Measurements from ENCODE around the gene GRIA2.

GRIA2 gene

DNA sequence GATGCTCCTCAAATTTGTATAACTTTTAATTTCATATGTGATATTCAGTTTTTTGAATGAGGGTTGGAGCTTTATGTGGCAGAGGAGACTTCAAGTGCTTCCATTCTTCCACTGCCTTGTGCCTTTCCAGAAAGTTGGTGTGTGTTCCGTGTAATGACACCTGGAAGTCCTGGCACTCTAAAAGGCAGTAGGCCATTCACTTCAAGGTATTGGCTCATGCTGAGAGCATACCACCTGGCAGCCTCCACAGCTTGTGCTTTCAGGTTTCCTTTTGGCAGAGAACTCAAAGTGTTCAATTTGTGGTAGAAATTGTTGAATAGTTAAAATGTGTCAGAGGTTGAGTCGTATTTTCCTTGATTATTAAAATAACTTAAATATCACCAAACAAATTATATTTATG is 49.6 kb downstream of the GRIA2 start:
- no peak for DNase-seq

DNA sequence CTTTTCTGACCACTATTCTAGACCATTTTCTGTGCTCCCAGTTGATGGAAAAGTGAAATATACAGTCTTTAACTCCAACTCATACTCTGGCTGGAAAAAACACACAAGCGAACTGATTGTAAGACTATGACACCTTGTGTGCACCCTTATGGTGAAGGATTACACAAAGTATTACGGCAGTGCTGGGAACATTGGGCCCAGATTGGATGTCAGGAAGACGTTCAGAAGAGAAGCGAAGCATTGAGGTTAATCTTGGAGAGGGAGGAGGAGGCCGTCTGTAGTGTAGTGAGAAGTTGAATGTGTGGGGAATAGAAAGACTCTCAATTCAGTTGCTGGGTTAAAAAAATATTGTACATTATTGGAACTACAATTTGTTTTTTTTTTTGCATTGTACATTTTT is 50.0 kb downstream of the GRIA2 start:
- DNase-seq = no peak

DNA sequence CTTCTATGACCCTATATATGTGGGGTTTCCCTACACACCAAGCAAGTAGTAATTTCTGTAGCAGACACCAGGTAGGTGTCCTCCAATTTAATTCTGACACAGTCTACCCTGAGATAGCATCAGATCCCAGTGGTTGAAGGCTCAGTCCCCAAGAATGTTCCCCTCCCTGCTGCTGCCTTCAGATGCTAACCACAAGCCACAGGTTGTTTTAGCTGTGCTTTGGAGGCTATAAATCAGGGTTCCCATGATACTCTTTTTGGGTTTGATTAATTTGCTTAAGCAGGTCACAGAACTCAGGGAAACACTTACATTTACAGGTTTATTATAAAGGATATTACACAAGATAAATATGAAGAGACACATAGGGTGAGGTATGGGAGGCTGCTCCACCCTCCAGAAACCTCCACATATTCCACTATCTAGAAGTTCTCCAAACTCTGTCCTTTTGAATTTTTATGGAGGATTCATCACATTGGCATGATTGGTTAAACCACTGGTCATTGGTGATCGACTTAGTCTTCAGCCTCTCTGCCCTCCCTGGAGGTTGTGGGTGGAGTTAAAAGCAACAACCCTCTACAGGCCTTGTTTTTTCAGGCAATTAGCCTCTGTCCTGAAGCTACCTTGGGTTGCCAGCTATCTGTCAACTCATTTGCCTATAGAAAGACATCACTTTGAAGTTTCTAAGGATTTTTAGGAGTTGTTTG is 50.8 kb downstream of the GRIA2 start:
- DNase-seq = no peak

DNA sequence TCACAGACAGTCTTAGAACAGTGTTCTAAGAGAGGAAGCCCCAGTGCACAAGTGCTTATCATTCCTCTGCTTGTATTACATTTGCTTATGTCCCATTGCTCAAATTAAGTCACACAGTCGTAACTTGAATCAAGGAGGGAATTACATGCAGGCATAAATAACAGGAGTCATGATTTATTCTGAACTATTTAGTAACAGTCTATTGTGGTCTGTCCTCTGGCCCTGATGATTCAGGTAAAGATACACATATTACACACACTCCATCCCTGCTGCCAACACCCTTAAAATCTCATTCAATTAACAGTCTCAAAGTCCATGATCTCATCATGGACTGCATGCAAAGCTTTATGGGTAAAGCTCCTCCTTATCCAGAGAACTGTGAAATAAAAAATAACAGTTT is 60.1 kb downstream of the GRIA2 start:
- DNase-seq = no peak

DNA sequence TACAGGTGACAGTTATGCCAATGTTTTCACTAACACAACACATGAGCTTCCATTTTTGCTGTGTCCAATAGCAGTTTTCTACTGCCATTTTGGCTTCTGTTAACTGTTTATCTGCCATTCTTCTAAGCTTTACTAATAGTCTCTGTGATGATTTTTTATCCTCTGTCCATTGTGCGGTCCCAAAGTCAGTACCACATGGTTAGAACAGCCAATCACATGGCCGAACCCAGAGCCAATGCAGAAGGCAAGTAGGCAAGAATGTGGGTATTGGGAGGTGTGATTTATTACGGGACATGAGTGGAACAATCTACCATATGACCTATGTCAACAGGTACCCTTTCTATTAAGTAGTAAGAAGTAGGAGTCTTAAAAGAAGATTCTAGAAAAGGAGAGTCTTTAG is 61.5 kb downstream of the GRIA2 start:
- DNase-seq = no peak

DNA sequence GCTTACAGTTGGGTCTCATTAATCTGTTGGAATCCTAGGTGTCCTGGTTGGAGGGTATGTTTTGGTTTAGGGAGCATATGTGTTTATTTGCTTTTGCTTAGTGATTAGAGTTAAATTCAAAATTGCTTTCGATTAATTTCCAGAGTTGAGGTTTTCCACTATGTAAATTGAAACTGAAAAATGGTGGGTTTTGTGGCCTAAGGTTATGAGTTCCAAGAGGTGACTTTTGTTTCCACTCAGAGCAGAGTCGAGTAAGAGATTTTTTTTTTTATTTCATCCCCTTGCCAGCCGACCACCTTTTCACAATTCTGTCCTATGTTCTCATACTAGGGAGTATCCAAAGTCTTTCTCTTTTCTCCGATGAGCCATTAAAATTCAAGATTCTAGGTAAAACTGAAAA is 66.9 kb downstream of the GRIA2 start:
- no peak for DNase-seq

DNA sequence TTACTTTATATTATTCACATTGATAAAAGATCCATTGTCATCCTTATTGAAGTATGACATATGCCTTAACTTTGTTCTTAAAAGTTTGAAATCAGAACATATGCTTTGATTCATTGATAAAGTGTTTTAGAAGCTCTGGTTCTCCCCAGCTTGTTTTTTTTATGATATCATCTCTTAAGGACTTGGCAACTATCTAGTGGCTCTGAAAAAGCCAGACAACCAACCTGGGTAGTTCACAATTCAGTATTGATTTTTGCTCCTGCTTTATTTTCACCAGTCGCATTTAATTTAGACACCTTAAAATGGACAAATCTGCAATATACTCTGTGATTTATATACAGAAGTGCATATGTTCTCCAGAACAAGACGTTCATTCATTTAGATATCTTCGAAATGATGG is 70.1 kb downstream of the GRIA2 start:
- no peak for DNase-seq

DNA sequence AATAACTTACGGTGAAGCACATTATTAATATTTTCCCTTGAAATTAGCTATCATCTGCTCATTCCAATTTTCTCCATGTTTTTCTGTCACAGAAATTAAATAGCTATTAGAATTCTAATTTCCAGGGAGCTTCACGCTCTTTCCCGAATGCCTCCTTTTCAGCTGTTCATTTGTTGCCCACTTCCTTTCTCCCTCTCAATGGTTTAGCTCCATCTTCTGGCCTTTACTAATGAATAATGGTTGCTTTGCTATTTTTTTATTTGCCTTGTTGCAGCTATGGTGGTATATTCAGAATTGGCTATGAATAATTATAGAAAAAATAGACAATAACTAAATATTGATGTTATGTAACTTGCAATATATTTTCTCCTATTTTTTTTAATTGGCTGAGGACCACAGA is 70.5 kb downstream of the GRIA2 start:
- peak; percentile 26 for DNase-seq

DNA sequence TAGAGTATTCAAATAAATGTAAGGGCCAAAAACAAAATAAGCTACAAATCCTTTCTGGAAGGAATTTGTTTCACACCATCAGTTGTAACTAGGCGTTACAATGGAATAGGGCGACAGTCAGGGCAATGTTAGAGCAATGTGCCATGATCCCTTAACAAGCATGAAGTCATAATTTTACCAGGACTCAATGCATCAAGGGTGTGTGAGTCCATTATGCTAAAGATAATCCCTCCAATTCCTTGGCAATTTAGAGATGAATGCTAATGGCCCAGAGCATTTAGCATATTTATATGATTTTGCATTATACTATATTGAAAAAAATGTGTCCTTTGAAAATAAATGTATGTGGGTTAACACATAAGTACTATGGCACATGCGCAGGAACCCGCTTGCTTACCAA is 73.1 kb downstream of the GRIA2 start:
- DNase-seq = no peak

DNA sequence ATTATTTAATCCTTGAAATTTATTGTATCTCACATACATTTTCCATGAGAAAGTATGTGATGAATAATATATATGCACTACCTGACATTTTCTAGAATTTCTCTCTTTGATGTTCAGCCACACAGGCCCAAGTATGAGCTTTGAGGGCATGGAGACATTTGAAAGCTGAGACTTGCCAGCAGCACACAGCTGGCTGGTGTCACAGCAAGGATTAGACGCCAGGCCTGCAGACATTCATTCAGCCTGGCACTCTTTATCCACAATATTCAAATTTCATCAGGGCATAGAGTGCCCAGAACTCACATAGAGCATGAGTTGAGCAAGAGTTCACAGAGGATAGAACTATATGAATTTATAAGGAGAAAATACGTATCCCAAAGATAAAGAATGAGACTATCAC is 74.0 kb downstream of the GRIA2 start:
- no peak for DNase-seq

DNA sequence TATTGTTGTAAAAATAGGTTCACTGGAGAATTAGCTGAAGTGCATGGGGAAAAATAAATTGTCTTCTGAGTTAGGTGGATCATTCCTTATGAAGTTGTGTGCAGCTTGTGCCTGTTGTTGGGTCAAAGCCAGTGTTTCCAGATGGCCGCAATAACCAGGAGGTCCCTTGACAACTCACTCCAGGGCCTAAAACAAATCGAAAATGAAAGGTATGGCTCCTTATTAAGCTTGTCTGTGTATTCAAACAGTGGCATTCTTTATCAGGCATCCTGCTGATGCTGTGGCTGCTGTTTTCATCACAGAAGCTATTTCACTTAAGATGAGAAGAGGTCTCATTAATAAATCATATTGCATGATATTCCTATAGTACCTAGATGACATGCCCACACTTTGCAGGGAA is 80.2 kb downstream of the GRIA2 start:
- DNase-seq = peak; percentile 25

DNA sequence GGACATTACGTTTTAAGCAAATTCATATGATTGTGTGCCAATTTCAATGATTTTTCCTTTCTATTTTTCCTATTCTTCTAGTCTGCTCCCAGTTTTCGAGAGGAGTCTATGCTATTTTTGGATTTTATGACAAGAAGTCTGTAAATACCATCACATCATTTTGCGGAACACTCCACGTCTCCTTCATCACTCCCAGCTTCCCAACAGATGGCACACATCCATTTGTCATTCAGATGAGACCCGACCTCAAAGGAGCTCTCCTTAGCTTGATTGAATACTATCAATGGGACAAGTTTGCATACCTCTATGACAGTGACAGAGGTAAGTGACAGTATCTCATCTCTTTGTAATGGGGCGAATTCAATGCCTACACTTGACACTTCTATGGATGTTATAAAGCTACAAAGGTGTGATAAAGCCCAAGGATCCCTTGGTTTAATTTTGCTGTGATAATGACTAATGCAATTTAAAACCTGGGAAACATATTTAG is 83.0 kb downstream of the GRIA2 start:
- no peak for DNase-seq

DNA sequence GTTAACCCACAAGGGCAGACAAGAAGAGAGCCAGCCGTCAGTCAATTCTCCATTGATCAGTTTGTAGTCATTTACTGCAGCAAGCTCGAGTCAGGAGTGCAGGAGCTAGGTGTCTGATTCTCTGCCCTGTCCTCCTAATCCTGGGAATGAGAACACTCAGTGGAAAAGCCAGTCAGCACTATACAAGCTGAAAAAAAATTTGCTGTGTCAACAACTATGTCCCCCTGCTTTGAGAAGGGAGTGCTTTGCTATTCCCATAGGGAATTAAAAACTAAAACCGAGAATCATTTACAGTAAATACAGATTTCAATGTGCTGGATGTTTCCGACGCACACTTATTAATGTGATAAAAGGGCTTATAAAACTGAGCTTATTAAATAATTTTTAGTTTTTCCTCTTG is 84.2 kb downstream of the GRIA2 start:
- no peak for DNase-seq

DNA sequence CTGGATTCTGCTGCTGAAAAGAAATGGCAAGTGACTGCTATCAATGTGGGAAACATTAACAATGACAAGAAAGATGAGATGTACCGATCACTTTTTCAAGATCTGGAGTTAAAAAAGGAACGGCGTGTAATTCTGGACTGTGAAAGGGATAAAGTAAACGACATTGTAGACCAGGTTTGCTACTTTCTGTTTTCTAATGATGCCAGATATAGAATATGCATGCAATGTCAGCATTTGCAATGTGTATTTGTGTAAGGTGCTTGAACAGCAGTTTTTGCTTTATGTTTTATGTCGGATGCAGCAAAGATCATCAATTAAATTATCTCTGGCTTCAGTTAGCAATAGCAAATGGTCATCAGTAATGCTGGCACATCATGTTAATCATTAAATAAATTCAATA is 92.2 kb downstream of the GRIA2 start:
- DNase-seq = no peak

DNA sequence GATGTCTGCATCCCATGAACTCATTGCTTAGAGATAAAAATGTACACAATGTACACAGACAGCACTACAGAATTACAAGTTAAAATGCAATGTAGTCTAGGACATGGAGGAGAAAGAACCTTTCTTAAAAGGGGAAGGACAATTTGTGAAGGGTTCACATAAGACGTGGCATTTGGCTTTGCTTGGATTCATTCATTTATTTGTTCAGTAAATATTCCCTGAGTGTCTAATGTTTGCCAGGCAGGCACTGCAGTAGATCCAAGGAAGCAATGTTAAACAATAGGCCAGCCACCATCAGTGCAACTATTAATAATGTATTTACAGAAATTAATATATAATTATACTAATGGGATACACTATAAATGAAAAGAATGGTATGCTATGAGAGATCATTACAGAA is 94.4 kb downstream of the GRIA2 start:
- no peak for DNase-seq

DNA sequence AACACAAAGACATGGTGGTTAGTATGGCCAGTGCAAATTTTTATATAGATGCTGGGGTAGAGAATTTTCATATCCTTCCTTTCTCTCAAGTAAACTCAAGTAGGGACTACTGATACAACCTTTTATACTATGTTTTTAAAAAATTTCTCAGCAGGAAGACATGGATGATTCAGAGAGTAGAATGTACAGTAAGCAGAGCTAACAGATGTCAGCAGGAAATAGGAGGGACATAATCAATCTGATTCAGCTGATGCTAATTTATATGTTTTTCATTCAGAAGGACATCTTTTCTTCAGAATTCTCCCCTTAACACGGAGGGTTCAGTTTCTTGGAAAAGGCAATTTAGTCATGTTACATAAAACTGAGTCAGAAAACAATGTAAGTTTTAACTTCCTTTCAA is 95.4 kb downstream of the GRIA2 start:
- no peak for DNase-seq

DNA sequence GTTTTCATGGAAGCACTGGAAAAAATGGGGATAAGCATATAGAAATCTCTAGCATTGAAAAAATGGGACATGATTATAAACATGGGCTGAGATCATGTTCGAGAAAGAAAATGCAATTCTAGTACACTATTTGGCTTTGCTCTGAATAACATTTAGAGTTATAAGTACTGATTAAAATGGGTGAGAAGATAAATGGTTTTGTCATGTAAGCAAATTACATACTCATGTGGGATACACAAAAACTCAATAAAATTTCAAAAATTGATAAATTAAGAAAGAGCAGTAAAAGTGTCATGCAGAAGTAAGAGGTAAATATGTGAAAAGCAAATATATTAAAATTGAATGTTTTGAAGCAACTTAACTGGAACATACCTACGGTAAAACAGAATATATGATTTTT is 99.6 kb downstream of the GRIA2 start:
- DNase-seq = no peak

DNA sequence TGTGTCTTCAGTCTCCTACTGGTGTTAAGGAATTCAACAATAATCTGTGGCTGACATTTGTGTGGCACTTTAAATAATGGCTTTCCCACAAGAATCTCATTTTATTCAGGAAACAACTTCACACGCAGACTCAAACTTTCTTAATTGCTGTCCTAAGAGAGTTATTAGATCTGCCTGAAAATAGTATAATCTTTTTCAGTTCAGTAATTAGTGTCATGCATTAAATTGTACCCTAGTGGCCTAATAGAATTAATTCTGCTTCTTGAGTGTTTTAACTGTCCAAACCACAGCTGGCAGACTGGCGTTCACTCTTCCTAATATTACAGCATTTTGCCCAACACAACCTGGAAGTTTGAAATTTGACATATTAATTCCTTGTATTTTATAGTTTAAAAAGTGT is 107.1 kb downstream of the GRIA2 start:
- DNase-seq = no peak

DNA sequence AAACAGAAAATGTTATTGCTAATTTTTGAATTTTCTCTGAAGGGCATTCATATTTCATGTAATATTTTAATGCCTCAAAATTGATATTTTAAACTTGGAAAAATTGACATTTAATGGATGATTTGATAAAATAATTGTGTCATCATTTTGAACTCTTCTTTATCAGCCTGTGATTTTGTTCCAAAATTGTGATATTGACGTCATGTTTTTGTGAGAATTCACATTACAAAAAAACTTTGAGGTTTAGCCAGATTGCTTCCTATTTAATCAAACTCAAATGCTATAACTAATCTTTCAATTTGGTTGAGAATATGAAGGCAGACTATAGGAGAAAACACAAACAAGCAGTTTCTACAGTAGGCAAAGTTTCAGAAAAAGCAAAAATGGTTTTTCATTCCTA is 137.4 kb downstream of the GRIA2 start:
- no peak for DNase-seq

DNA sequence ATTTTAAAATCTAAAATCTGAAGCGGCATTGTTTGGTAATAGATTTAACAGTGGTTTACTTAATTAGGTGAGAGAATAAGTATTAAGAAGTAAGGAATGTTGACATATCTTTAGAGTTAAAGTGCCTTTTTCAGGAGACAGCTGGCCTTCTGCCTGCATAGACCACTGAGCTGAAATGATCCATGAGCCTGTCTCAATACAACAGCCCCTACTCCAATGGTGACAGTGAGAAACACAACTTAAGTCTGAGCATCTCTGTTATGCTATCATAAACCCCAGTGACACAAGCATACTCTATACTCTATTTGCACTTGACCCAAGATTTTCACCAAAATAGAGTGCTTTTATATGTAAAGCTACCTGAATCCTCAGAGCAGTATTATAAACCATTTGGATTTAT is 137.9 kb downstream of the GRIA2 start:
- no peak for DNase-seq

DNA sequence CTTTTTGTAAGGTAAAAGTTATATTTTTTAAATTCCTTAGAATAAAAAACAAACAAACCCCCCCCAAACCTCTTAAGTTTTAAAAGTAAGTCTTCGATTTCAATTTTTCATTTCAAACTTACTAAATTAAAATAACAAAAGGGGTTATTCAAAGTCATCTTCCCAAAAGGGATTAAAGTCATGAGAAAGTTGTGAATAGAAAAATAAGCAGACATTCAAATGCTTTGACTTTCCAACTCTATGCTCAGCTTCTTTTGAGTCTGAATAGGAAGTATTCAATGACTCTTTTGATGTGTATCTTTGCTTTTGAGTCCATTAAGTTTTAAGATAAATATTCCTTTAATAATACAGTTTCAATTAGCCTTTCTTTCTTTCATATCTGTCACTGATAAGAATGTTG is 138.3 kb downstream of the GRIA2 start:
- DNase-seq = no peak

DNA sequence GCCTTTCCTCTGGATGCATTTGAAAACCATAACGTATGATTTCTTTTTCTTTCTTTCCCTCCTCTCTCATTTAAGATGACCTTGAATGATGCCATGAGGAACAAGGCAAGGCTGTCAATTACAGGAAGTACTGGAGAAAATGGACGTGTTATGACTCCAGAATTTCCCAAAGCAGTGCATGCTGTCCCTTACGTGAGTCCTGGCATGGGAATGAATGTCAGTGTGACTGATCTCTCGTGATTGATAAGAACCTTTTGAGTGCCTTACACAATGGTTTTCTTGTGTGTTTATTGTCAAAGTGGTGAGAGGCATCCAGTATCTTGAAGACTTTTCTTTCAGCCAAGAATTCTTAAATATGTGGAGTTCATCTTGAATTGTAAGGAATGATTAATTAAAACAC is 142.8 kb downstream of the GRIA2 start:
- no peak for DNase-seq

DNA sequence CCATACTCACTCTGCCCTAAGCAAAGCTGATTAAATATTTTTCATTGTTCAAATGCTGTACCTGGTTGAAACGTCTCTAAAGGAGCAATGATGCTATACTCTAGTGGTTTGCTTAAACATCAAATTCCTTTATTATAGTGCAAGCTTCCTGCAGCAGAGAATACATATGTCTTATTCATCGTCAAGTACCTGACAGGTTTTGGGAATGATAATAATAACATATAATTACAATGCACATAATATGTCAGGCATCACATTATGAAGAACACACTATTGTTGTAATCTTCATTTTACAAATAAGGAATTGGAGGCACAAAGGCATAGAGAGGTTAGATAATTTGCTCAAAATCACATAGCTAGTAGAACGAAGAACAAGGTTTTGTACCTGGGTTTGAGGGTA is 151.6 kb downstream of the GRIA2 start:
- DNase-seq = no peak

DNA sequence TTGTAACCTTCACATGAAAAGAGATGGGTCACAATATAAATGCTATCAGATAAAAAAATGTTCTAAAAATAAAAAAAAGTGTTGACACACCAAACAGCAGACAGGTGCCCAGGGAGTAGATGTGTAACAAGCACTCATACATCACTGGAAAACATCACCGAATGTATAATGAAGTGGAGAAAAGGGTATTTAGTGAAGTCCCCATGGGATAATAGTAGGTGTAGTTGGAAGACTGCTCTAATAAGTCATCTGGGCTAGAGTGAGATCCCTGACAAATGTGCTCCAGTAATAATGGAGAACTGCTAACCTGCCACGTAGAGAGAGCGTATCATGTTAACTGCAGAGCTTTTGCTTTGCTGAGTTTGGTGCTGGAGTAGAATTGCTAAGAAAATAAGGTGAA is 152.0 kb downstream of the GRIA2 start:
- DNase-seq = no peak

DNA sequence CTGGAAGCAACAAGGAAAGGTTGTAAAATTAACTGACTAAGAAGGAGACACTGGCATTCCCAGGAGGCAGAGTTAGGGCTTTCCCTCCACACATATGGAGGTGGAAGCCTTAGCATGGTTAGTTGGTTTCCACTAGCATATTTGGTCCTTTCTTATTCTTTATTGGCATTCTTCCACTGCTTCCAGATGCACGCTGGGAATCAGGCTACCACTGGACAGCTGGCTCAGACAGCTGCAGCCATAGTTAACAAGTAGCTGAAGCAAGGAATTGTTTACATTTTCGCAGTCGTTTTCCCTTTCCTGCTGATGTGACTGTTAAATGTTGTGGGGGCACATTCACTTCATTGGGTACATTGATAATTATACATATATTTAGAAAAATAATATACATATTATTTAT is 169.2 kb downstream of the GRIA2 start:
- DNase-seq = no peak

DNA sequence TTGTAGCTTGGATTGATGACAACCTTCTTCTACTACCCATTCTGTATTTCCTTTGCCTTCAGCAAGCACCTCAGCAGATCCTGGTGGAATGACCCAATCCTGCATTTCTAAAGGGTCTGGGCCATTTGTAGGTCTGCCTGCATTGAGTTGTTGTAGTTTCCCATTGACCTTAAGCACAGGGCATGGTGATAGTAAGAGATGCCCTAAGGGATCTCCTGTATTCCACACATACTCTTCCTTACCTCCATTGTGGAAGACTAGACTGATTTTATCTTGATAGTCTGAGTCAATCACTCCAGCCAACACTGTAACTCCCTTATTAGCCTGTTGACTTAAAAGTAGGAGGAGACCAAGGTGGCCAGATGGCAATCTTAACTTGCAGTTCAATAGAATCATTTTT is 184.5 kb downstream of the GRIA2 start:
- DNase-seq = no peak
